Astrocyte (in vitro differentiated cells and primary cell): Measurements from ENCODE around the gene FAM13A.

Experiments used
- EZH2 ChIP-seq: IDR thresholded peaks from 2 replicates; pipeline ENCODE4 v1.6.1; 2012; ENCODE audit warnings: mild to moderate bottlenecking, low read length, inconsistent platforms; ENCODE audit not compliant: insufficient read depth
- TF ChIP-seq, protein P1 (sequence below): IDR thresholded peaks from 2 replicates; pipeline ENCODE4 v1.5.1; 2011; ENCODE audit warnings: low read depth, mild to moderate bottlenecking, inconsistent platforms, low read length, moderate library complexity; ENCODE audit not compliant: insufficient read depth

DNA sequence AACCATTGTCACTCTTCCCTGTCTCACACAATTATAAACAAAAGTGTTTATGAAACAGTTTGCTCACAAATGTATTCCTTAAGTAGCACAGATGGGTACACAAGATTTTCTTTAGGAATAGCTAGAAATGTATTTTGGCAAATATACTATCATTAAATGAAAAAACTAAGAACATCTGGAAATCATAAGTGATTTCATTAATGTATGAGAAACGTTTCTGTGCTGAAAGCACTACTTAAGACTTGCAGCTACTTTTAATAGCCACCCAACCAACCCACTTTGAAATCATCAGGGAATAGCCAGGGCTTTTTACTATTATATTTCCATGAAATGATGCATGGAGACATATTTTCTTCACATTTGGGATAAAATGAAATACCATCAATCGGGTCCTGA lies 297.1 kb downstream of the FAM13A start:
- TF ChIP-seq, protein P1, sequence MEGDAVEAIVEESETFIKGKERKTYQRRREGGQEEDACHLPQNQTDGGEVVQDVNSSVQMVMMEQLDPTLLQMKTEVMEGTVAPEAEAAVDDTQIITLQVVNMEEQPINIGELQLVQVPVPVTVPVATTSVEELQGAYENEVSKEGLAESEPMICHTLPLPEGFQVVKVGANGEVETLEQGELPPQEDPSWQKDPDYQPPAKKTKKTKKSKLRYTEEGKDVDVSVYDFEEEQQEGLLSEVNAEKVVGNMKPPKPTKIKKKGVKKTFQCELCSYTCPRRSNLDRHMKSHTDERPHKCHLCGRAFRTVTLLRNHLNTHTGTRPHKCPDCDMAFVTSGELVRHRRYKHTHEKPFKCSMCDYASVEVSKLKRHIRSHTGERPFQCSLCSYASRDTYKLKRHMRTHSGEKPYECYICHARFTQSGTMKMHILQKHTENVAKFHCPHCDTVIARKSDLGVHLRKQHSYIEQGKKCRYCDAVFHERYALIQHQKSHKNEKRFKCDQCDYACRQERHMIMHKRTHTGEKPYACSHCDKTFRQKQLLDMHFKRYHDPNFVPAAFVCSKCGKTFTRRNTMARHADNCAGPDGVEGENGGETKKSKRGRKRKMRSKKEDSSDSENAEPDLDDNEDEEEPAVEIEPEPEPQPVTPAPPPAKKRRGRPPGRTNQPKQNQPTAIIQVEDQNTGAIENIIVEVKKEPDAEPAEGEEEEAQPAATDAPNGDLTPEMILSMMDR, result no peak
- no peak for TF ChIP-seq EZH2
